H9 (cell line): ENCODE results near the gene NRG2. TPM values are rescaled to one million over a fixed set of nuclear protein-coding genes. Genes with fewer than 3 reads are reported as not detected.

Experiments
- DNase-seq: peaks from one replicate; pipeline ENCODE4 v3.0.0-alpha.2; 2017
- H2AFZ ChIP-seq: one replicate; pipeline ENCODE4 v1.6.1; 2013; ENCODE audit warnings: mild to moderate bottlenecking, low read length, control low read depth, moderate library complexity
- H2AK5ac ChIP-seq: 2 replicates; pipeline ENCODE4 v1.6.1; 2013; ENCODE audit warnings: low read length, control low read depth, mixed read lengths; ENCODE audit not compliant: insufficient read length
- H2BK120ac ChIP-seq: one replicate; pipeline ENCODE4 v1.6.1; 2013; ENCODE audit warnings: low read depth, mild to moderate bottlenecking, low read length, control low read depth, inconsistent platforms; ENCODE audit not compliant: poor library complexity, severe bottlenecking
- H2BK12ac ChIP-seq: 2 replicates; pipeline ENCODE4 v1.6.1; 2013; ENCODE audit warnings: low read length, control low read depth, mixed read lengths, low read depth; ENCODE audit not compliant: insufficient read length
- H2BK15ac ChIP-seq: 2 replicates; pipeline ENCODE4 v1.6.1; 2013; ENCODE audit warnings: low read depth, low read length, control low read depth
- H2BK20ac ChIP-seq: one replicate; pipeline ENCODE4 v1.6.1; 2013; ENCODE audit warnings: low read depth, mild to moderate bottlenecking, low read length, control low read depth, inconsistent platforms; ENCODE audit not compliant: poor library complexity, severe bottlenecking
- H2BK5ac ChIP-seq: 2 replicates; pipeline ENCODE4 v1.6.1; 2013; ENCODE audit warnings: low read length, control low read depth, mixed read lengths; ENCODE audit not compliant: insufficient read length
- H3K14ac ChIP-seq: 2 replicates; pipeline ENCODE4 v1.6.1; 2013; ENCODE audit warnings: low read length, control low read depth; ENCODE audit not compliant: insufficient read depth
- H3K18ac ChIP-seq: 2 replicates; pipeline ENCODE4 v1.6.1; 2013; ENCODE audit warnings: low read depth, mild to moderate bottlenecking, mixed read lengths, low read length, control low read depth; ENCODE audit not compliant: insufficient read length
- H3K23ac ChIP-seq: 2 replicates; pipeline ENCODE4 v1.6.1; 2013; ENCODE audit warnings: low read length, control low read depth, mixed read lengths, low read depth; ENCODE audit not compliant: insufficient read length
- H3K23me2 ChIP-seq: 2 replicates; pipeline ENCODE4 v1.6.1; 2013; ENCODE audit warnings: low read depth, mild to moderate bottlenecking, mixed read lengths, low read length, control low read depth; ENCODE audit not compliant: insufficient read length, poor library complexity, severe bottlenecking
- H3K27ac ChIP-seq: 2 replicates; pipeline ENCODE4 v1.5.1; 2013; ENCODE audit warnings: low read length, control low read depth, mixed read lengths, low read depth; ENCODE audit not compliant: insufficient read length
- H3K27me3 ChIP-seq: 2 replicates; pipeline ENCODE4 v1.6.1; 2013; ENCODE audit warnings: low read length, control low read depth, inconsistent platforms; ENCODE audit not compliant: insufficient read depth
- H3K4ac ChIP-seq: 2 replicates; pipeline ENCODE4 v1.6.1; 2013; ENCODE audit warnings: low read depth, mild to moderate bottlenecking, control low read depth, inconsistent platforms, low read length, moderate library complexity
- H3K4me1 ChIP-seq: 2 replicates; pipeline ENCODE4 v1.6.1; 2013; ENCODE audit warnings: low read length, control low read depth, inconsistent platforms; ENCODE audit not compliant: insufficient read depth
- H3K4me2 ChIP-seq: 2 replicates; pipeline ENCODE4 v1.6.1; 2013; ENCODE audit warnings: low read length, control low read depth, mixed read lengths; ENCODE audit not compliant: insufficient read length, insufficient read depth
- H3K56ac ChIP-seq: 2 replicates; pipeline ENCODE4 v1.6.1; 2013; ENCODE audit warnings: low read depth, mild to moderate bottlenecking, mixed read lengths, low read length, control low read depth; ENCODE audit not compliant: insufficient read length
- H3K79me1 ChIP-seq: 2 replicates; pipeline ENCODE4 v1.6.1; 2013; ENCODE audit warnings: low read depth, mild to moderate bottlenecking, moderate library complexity, low read length, control low read depth, inconsistent platforms; ENCODE audit not compliant: insufficient read depth, poor library complexity, severe bottlenecking
- H3K79me2 ChIP-seq: 2 replicates; pipeline ENCODE4 v1.6.1; 2013; ENCODE audit warnings: low read length, control low read depth, inconsistent platforms; ENCODE audit not compliant: insufficient read depth
- H3K9ac ChIP-seq: 2 replicates; pipeline ENCODE4 v1.6.1; 2013; ENCODE audit warnings: low read length, control low read depth, mixed read lengths; ENCODE audit not compliant: insufficient read length; ENCODE audit errors: extremely low read depth
- H3K9me3 ChIP-seq: one replicate; pipeline ENCODE4 v1.6.1; 2013; ENCODE audit warnings: low read depth, low read length, inconsistent platforms; ENCODE audit not compliant: control insufficient read depth
- H3T11ph ChIP-seq: one replicate; pipeline ENCODE4 v1.6.1; 2013; ENCODE audit warnings: mild to moderate bottlenecking, low read length, control low read depth, inconsistent platforms
- H4K20me1 ChIP-seq: one replicate; pipeline ENCODE4 v1.6.1; 2013; ENCODE audit not compliant: control insufficient read depth, insufficient read length, insufficient read depth
- H4K5ac ChIP-seq: 2 replicates; pipeline ENCODE4 v1.6.1; 2013; ENCODE audit warnings: low read depth, mild to moderate bottlenecking, mixed read lengths, low read length, control low read depth; ENCODE audit not compliant: insufficient read length
- H4K8ac ChIP-seq: replicated peaks from 2 replicates; pipeline ENCODE4 v1.6.1; 2013; ENCODE audit warnings: low read length, control low read depth, mixed read lengths, low read depth; ENCODE audit not compliant: insufficient read length
- H4K91ac ChIP-seq: 2 replicates; pipeline ENCODE4 v1.6.1; 2013; ENCODE audit warnings: low read depth, mild to moderate bottlenecking, moderate library complexity, mixed read lengths, low read length, control low read depth; ENCODE audit not compliant: insufficient read length
- H3K27ac Mint-ChIP-seq, 3 experiments: 2 replicates in 2 of 3; 3 replicates in 1 of 3; pipeline ENCODE4 v1.8.0; 2020 to 2021; ENCODE audit warnings: mixed read lengths in 3 of 3, mild to moderate bottlenecking in 1 of 3, moderate library complexity in 1 of 3
- H3K27me3 Mint-ChIP-seq: 2 replicates; pipeline ENCODE4 v1.8.0; 2021; ENCODE audit warnings: low read depth, mild to moderate bottlenecking, moderate library complexity, mixed read lengths
- H3K36me3 Mint-ChIP-seq, 3 experiments: 2 replicates in 2 of 3; 3 replicates in 1 of 3; pipeline ENCODE4 v1.8.0; 2020 to 2021; ENCODE audit warnings: low read depth in 3 of 3, mixed read lengths in 3 of 3; ENCODE audit not compliant: insufficient read depth in 1 of 3
- H3K4me1 Mint-ChIP-seq, 2 experiments: 2 replicates each; pipeline ENCODE4 v1.8.0; 2020; ENCODE audit warnings: mixed read lengths in 2 of 2
- H3K4me3 Mint-ChIP-seq, 2 experiments: 2 replicates in 1 of 2; 3 replicates in 1 of 2; pipeline ENCODE4 v1.8.0; 2020 to 2021; ENCODE audit warnings: mild to moderate bottlenecking in 2 of 2, mixed read lengths in 2 of 2, moderate library complexity in 1 of 2
- H3K9me3 Mint-ChIP-seq, 2 experiments: 2 replicates in 1 of 2; 3 replicates in 1 of 2; pipeline ENCODE4 v1.8.0; 2020; ENCODE audit warnings: mild to moderate bottlenecking in 2 of 2, mixed read lengths in 2 of 2, moderate library complexity in 1 of 2
- CTCF ChIP-seq: fragments of 200-600 bp; sonication (generic); conservative IDR thresholded peaks from 3 replicates; pipeline ENCODE4 v1.8.0; 2021; ENCODE audit warnings: antibody characterized with exemption, mild to moderate bottlenecking
- WGBS: extraction: QIAGEN DNeasy Blood & Tissue Kit; methylation state at CpG from one replicate; pipeline ENCODE4 v1.1.7; 2013; ENCODE audit warnings: missing lambda C conversion rate, low lambda C conversion rate, mixed read lengths; ENCODE audit not compliant: insufficient read length; ENCODE audit errors: extremely low coverage; 5-methylcytosine and 5-hydroxymethylcytosine counted together
- total RNA-seq: library from RNA; stranded (reverse); gene quantifications from 2 replicates; pipeline ENCODE4 v1.2.1, GENCODE V29; 2021

NRG2 gene
- total RNA-seq, 1 experiment from 2014 or later, result not detected

DNA sequence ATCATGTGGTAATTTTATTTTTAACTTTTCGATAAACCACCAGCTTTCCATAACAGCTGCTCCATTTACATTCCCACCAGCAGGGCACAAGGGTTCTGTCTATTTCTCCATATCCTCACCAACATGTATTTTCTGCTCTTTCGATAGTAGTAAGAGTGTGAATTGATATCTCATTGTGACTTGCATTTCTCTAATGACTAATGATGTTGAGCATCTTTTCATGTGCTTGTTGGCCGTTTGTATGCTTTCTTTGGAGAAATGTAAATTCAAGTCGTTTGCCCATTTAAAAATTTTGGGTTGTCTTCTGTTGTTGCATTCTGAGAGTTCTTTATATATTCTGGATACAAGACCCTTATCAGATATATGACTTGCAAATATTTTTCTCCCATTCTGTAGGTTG is 201.6 kb downstream of the NRG2 start:
- Histone ChIP-seq H2AK5ac (no peak overlapping the region), H3K14ac (no peak overlapping the region), H4K91ac (no peak overlapping the region), H2BK20ac (no peak overlapping the region), H3K79me1 (no peaks in the 10 kb centered on the region), H3T11ph (no peak overlapping the region), H3K9me3 (no peaks in the 10 kb centered on the region), H3K56ac (no peak overlapping the region), H2BK120ac (no peak overlapping the region), H3K23ac (no peak overlapping the region), H2BK15ac (no peak overlapping the region), H3K27me3 (peaks cover 4% of the 10 kb centered on the region; the same call in 1 of the 2 replicates), H4K5ac (no peak overlapping the region), H3K4ac (no peak overlapping the region), H3K18ac (no peak overlapping the region), H3K4me1 (no peaks in the 10 kb centered on the region), H2BK12ac (no peak overlapping the region), H3K4me2 (no peak overlapping the region), H4K8ac (no peak overlapping the region), H3K9ac (no peak overlapping the region), H3K23me2 (no peaks in the 10 kb centered on the region), H2AFZ (no peak overlapping the region), H3K27ac (no peak overlapping the region), H4K20me1 (peaks cover 1% of the 10 kb centered on the region), H3K79me2 (no peaks in the 10 kb centered on the region), H2BK5ac (no peak overlapping the region)
- peaks cover 3 to 5% of the 10 kb centered on the region in 2 experiments for H3K4me1 Mint-ChIP-seq
- H3K27me3 Mint-ChIP-seq, result peaks cover 46% of the 10 kb centered on the region
- H3K36me3 Mint-ChIP-seq, result no peaks in the 10 kb centered on the region
- no peak for DNase-seq
- WGBS, result no CpG with 5 or more reads among the region's 4 CpGs
- no peaks in the 10 kb centered on the region for H3K9me3 Mint-ChIP-seq
- H3K4me3 Mint-ChIP-seq, result no peak overlapping the region
- TF ChIP-seq CTCF, result no peak
- no peak overlapping the region for H3K27ac Mint-ChIP-seq
